GM23248 (cell line): Measurements from ENCODE around the gene RNASE7. TPM values are rescaled to one million over a fixed set of nuclear protein-coding genes. Genes with fewer than 3 reads are reported as not detected.

ENCODE experiments used
- DNase-seq: peaks from one replicate; pipeline ENCODE4 v3.0.0-alpha.2; 2015
- H2AFZ ChIP-seq: fragments of 200-600 bp; sonication (generic); 2 replicates; pipeline ENCODE4 v1.6.1; 2016; ENCODE audit warnings: antibody characterized with exemption
- H3F3A ChIP-seq: fragments of 200-600 bp; sonication (generic); 2 replicates; pipeline ENCODE4 v1.6.1; 2016; ENCODE audit warnings: mild to moderate bottlenecking, antibody characterized with exemption, mixed run types; ENCODE audit not compliant: insufficient read depth
- H3K27ac ChIP-seq: fragments of 200-600 bp; sonication (generic); 2 replicates; pipeline ENCODE4 v1.5.1; 2016; ENCODE audit warnings: mild to moderate bottlenecking
- H3K27me3 ChIP-seq: fragments of 200-600 bp; sonication (generic); replicated peaks from 2 replicates; pipeline ENCODE4 v1.6.1; 2016; ENCODE audit warnings: mild to moderate bottlenecking; ENCODE audit not compliant: insufficient read depth
- H3K36me3 ChIP-seq: fragments of 200-600 bp; sonication (generic); 2 replicates; pipeline ENCODE4 v1.6.1; 2016; ENCODE audit warnings: low read depth, mild to moderate bottlenecking
- H3K4me1 ChIP-seq: fragments of 200-600 bp; sonication (generic); 2 replicates; pipeline ENCODE4 v1.6.1; 2016; ENCODE audit warnings: mild to moderate bottlenecking; ENCODE audit not compliant: insufficient read depth
- H3K4me2 ChIP-seq: fragments of 200-600 bp; sonication (generic); one replicate; pipeline ENCODE4 v1.6.1; 2016; ENCODE audit warnings: mild to moderate bottlenecking; ENCODE audit not compliant: unreplicated experiment
- H3K4me3 ChIP-seq: fragments of 200-600 bp; sonication (generic); 2 replicates; pipeline ENCODE4 v1.5.1; 2016; ENCODE audit warnings: mild to moderate bottlenecking
- H3K79me2 ChIP-seq: fragments of 200-600 bp; sonication (generic); 2 replicates; pipeline ENCODE4 v1.6.1; 2016; ENCODE audit warnings: mild to moderate bottlenecking; ENCODE audit not compliant: insufficient read depth
- H3K9ac ChIP-seq: fragments of 200-600 bp; sonication (generic); 2 replicates; pipeline ENCODE4 v1.6.1; 2016; ENCODE audit warnings: mild to moderate bottlenecking
- H3K9me2 ChIP-seq: fragments of 200-600 bp; sonication (generic); 2 replicates; pipeline ENCODE4 v1.6.1; 2016; ENCODE audit warnings: mixed run types, mild to moderate bottlenecking, moderate library complexity; ENCODE audit not compliant: insufficient read depth
- H3K9me3 ChIP-seq: fragments of 200-600 bp; sonication (generic); one replicate; pipeline ENCODE4 v1.6.1; 2017; ENCODE audit warnings: low read depth
- H4K20me1 ChIP-seq: fragments of 200-600 bp; sonication (generic); 2 replicates; pipeline ENCODE4 v1.6.0; 2016; ENCODE audit not compliant: insufficient read depth
- EZH2 ChIP-seq: fragments of 200-600 bp; sonication (generic); IDR thresholded peaks from 2 replicates; pipeline ENCODE4 v1.6.1; 2018; ENCODE audit warnings: antibody characterized with exemption, mild to moderate bottlenecking; ENCODE audit not compliant: insufficient read depth, poor library complexity, severe bottlenecking
- EZH2phosphoT487 ChIP-seq: fragments of 200-600 bp; sonication (generic); IDR thresholded peaks from 2 replicates; pipeline ENCODE4 v1.6.1; 2018; ENCODE audit warnings: antibody characterized with exemption, moderate library complexity, mild to moderate bottlenecking, low read depth; ENCODE audit not compliant: insufficient read depth
- WGBS, 2 experiments: methylation state at CpG; one replicate each; pipeline ENCODE4 v1.1.6; 2015 to 2017; ENCODE audit warnings: low lambda C conversion rate in 2 of 2, low coverage in 1 of 2; ENCODE audit errors: missing lambda C conversion rate in 2 of 2; 5-methylcytosine and 5-hydroxymethylcytosine counted together
- in situ Hi-C: fragments of 300-500 bp; cut with MboI; formaldehyde crosslinking; loops from 2 replicates; pipeline ENCODE4 v1.15.0; 2020
- polyA plus RNA-seq: library from polyadenylated mRNA; unstranded; fragments of >200 nt; fragmentation: Nextera tagmentation; extraction: Ambion mirVana; gene quantifications from 2 replicates; pipeline ENCODE4 v1.2.1, GENCODE V29; 2016
- total RNA-seq: library from RNA; depleted of rRNA; stranded (reverse); fragments of >200 nt; shearing (Covaris generic); gene quantifications from 2 replicates; pipeline ENCODE4 v1.2.3, GENCODE V29; 2014

RNASE7 gene
- total and polyA plus RNA-seq, 2 experiments from 2014 or later: not detected

- Histone ChIP-seq H3K9me3 (no peaks in the 10 kb centered on the region), H2AFZ (no peak overlapping the region), H3F3A (no peaks in the 10 kb centered on the region), H3K4me3 (no peak overlapping the region), H3K4me2 (no peak overlapping the region), H3K9me2 (no peaks in the 10 kb centered on the region), H3K27ac (no peak overlapping the region), H4K20me1 (no peaks in the 10 kb centered on the region), H3K4me1 (no peaks in the 10 kb centered on the region), H3K79me2 (no peaks in the 10 kb centered on the region), H3K9ac (no peak overlapping the region), H3K27me3 (peaks cover 23% of the 10 kb centered on the region), H3K36me3 (no peaks in the 10 kb centered on the region)
- DNase-seq: peak; percentile 42
- WGBS, 2 experiments: 50 to 75% methylated on average over 1 of the region's 1 CpG
- TF ChIP-seq EZH2phosphoT487: no peak
- TF ChIP-seq EZH2: no peak
- in situ Hi-C loops: loop anchor here (10.0 kb wide), 1 partner anchor 75 kb away; the partner anchor contains the start of gene ZNF219
Measured at GRCh38 chr14:21019366-21019765, 22.8 kb upstream of the RNASE7 start.

- WGBS, 2 experiments: 72 to 78% methylated on average over 5 of the region's 5 CpGs
- Histone ChIP-seq H3K36me3 (no peaks in the 10 kb centered on the region), H3K9ac (no peak overlapping the region), H3K4me1 (no peaks in the 10 kb centered on the region), H3K4me3 (no peak overlapping the region), H3K27ac (no peak overlapping the region), H2AFZ (no peak overlapping the region), H3K79me2 (no peaks in the 10 kb centered on the region), H4K20me1 (no peaks in the 10 kb centered on the region), H3K27me3 (peaks cover 31% of the 10 kb centered on the region), H3F3A (no peaks in the 10 kb centered on the region), H3K4me2 (no peak overlapping the region), H3K9me3 (no peaks in the 10 kb centered on the region), H3K9me2 (no peaks in the 10 kb centered on the region)
- in situ Hi-C loops: no loop called here
- TF ChIP-seq EZH2phosphoT487 (no peak), EZH2 (no peak)
- DNase-seq: no peak
Measured at GRCh38 chr14:21020977-21021545, 21.1 kb upstream of the RNASE7 start.

DNA sequence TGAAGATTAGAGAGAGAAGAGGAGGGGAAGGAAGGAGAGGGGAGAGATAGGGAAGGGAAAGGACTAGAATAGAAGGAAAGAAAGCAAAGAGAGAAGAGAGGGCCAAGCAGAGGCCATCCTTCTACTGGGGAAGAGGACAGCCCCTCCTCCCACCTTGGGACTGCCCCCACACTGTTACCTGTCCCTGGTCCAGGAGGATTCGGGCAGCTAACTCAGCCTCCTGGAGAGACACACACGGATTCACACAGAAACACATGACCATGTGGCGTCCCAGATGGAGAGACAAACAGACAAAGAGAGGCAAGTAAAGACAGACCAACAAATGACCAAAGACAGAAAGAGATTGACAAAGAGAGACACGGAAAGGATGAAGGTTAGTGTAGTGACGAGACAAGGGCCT lies 19.5 kb upstream of the RNASE7 start:
- DNase-seq: no peak
- Histone ChIP-seq H3K36me3 (no peaks in the 10 kb centered on the region), H3K27me3 (peaks cover 32% of the 10 kb centered on the region), H3K4me2 (no peak overlapping the region), H3F3A (no peaks in the 10 kb centered on the region), H3K4me1 (no peaks in the 10 kb centered on the region), H2AFZ (no peak overlapping the region), H4K20me1 (no peaks in the 10 kb centered on the region), H3K9me2 (no peaks in the 10 kb centered on the region), H3K9ac (no peak overlapping the region), H3K9me3 (no peaks in the 10 kb centered on the region), H3K4me3 (no peak overlapping the region), H3K79me2 (no peaks in the 10 kb centered on the region), H3K27ac (no peak overlapping the region)
- WGBS, 2 experiments: 77 to 80% methylated on average over 5 of the region's 5 CpGs
- in situ Hi-C loops: no loop called here
- no peak for TF ChIP-seq EZH2
- TF ChIP-seq EZH2phosphoT487: no peak

- WGBS, 2 experiments: 74 to 80% methylated on average over 7 of the region's 7 CpGs
- Histone ChIP-seq H2AFZ (no peak overlapping the region), H3K27me3 (peaks cover 32% of the 10 kb centered on the region), H3K4me3 (no peak overlapping the region), H3K9me3 (no peaks in the 10 kb centered on the region), H3K9me2 (no peaks in the 10 kb centered on the region), H3K79me2 (no peaks in the 10 kb centered on the region), H3K9ac (no peak overlapping the region), H3F3A (no peaks in the 10 kb centered on the region), H3K36me3 (no peaks in the 10 kb centered on the region), H3K27ac (no peak overlapping the region), H3K4me2 (no peak overlapping the region), H4K20me1 (no peaks in the 10 kb centered on the region), H3K4me1 (no peaks in the 10 kb centered on the region)
- in situ Hi-C loops: no loop called here
- TF ChIP-seq EZH2phosphoT487 (no peak), EZH2 (no peak)
- DNase-seq: no peak
Measured at GRCh38 chr14:21023174-21023573, 19.0 kb upstream of the RNASE7 start.
